OCI-LY3 (cell line): ENCODE measurements around the gene FFAR4.

Experiments used
- H2AFZ ChIP-seq: fragments of 200-600, 300-600 bp; shearing (Covaris generic); 2 replicates; pipeline ENCODE4 v1.6.0; 2014; ENCODE audit warnings: antibody characterized with exemption, low read depth, low read length
- H3K27ac ChIP-seq: fragments of 200-600, 300-600 bp; sonication (generic); 2 replicates; pipeline ENCODE4 v1.5.1; 2014; ENCODE audit warnings: mild to moderate bottlenecking, low read length, moderate library complexity, mixed read lengths
- H3K27me3 ChIP-seq: fragments of 200-600, 300-600 bp; sonication (generic); 2 replicates; pipeline ENCODE4 v1.6.1; 2014; ENCODE audit warnings: low read depth, low read length, mixed read lengths
- H3K36me3 ChIP-seq: fragments of 200-600, 300-600 bp; sonication (generic); replicated peaks from 2 replicates; pipeline ENCODE3; 2014; ENCODE audit warnings: low read depth, low read length, mixed read lengths
- H3K4me1 ChIP-seq: fragments of 300-600, 200-600 bp; sonication (generic); 2 replicates; pipeline ENCODE4 v1.6.1; 2014; ENCODE audit warnings: low read length, mixed read lengths
- H3K4me2 ChIP-seq: fragments of 200-600, 300-600 bp; sonication (generic); 2 replicates; pipeline ENCODE4 v1.6.1; 2014; ENCODE audit warnings: low read length, mixed read lengths
- H3K4me3 ChIP-seq: fragments of 300-600, 200-600 bp; sonication (generic); 2 replicates; pipeline ENCODE4 v1.5.1; 2014; ENCODE audit warnings: antibody characterized with exemption, mild to moderate bottlenecking, low read length, moderate library complexity
- H3K79me2 ChIP-seq: fragments of 300-600, 200-600 bp; shearing (Covaris generic); 2 replicates; pipeline ENCODE4 v1.6.1; 2014; ENCODE audit warnings: mild to moderate bottlenecking, low read length, mixed read lengths
- H3K9ac ChIP-seq: fragments of 300-600, 200-600 bp; shearing (Covaris generic); 2 replicates; pipeline ENCODE4 v1.6.0; 2014; ENCODE audit warnings: mild to moderate bottlenecking, low read length, moderate library complexity
- H3K9me3 ChIP-seq: fragments of 200-600, 300-600 bp; shearing (Covaris generic); 2 replicates; pipeline ENCODE4 v1.6.1; 2014; ENCODE audit warnings: low read length, mixed read lengths; ENCODE audit not compliant: insufficient read depth
- H4K20me1 ChIP-seq: fragments of 200-600, 300-600 bp; sonication (generic); 2 replicates; pipeline ENCODE4 v1.6.1; 2016; ENCODE audit warnings: low read length, mixed read lengths; ENCODE audit not compliant: insufficient read depth
- EZH2phosphoT487 ChIP-seq: fragments of 200-600 bp; shearing (Covaris generic); IDR thresholded peaks from 2 replicates; pipeline ENCODE4 v1.6.1; 2018; ENCODE audit warnings: antibody characterized with exemption, mixed run types, low read depth
- TF ChIP-seq, protein P1 (sequence below): fragments of 200-600, 300-600 bp; sonication (generic); IDR thresholded peaks from 2 replicates; pipeline ENCODE4 v1.5.1; 2014; ENCODE audit warnings: antibody characterized with exemption, low read length, low read depth

FFAR4 gene

GRCh38 chr10:93599778-93600177, 33.3 kb downstream of the FFAR4 start:
- Histone ChIP-seq H3K27me3 (no peaks in the 10 kb centered on the region), H3K4me2 (no peak overlapping the region)

DNA sequence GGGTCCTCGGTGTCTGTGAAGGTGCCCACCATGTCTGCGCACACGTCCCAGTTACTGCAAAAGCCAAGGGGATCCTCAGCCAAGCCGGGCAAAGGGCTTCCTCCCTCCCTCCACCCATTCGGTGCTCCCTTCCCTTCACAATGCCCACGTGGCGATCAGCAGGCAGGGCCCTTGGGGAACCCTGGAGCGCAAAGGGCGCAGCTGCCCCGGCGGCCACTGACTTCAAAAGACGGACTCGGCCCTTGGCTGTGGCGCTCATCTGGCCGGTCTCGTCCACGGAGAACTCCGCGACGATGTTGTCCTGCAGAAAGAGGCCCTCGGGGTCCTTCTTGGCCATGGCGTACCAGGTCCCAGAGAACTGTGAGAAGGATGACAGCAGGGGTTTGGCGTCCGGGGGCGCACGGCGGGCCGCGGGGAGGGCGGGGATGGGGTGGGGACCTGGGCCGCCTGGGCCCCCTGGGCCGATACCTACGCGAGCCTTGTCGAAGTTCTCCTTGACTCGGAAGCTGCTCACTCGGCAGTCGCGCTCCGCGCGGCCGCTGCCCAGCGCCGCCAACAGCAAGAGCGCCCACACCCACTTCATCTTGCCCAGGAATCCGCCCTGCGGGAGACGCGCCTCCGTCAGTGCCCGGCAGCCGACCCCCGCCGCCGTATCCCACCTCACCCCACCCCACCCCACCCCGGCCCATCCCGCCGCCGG, 34.1 kb downstream of the FFAR4 start:
- Histone ChIP-seq H3K4me3 (no peak overlapping the region), H3K27me3 (no peaks in the 10 kb centered on the region), H3K79me2 (no peaks in the 10 kb centered on the region), H3K27ac (no peak overlapping the region), H4K20me1 (no peaks in the 10 kb centered on the region), H3K4me2 (no peak overlapping the region), H2AFZ (no peak overlapping the region), H3K36me3 (no peaks in the 10 kb centered on the region), H3K9ac (no peak overlapping the region), H3K9me3 (no peaks in the 10 kb centered on the region), H3K4me1 (no peaks in the 10 kb centered on the region)
- TF ChIP-seq, protein P1, sequence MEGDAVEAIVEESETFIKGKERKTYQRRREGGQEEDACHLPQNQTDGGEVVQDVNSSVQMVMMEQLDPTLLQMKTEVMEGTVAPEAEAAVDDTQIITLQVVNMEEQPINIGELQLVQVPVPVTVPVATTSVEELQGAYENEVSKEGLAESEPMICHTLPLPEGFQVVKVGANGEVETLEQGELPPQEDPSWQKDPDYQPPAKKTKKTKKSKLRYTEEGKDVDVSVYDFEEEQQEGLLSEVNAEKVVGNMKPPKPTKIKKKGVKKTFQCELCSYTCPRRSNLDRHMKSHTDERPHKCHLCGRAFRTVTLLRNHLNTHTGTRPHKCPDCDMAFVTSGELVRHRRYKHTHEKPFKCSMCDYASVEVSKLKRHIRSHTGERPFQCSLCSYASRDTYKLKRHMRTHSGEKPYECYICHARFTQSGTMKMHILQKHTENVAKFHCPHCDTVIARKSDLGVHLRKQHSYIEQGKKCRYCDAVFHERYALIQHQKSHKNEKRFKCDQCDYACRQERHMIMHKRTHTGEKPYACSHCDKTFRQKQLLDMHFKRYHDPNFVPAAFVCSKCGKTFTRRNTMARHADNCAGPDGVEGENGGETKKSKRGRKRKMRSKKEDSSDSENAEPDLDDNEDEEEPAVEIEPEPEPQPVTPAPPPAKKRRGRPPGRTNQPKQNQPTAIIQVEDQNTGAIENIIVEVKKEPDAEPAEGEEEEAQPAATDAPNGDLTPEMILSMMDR = no peak
- TF ChIP-seq EZH2phosphoT487 = no peak

More at GRCh38 chr10:93599778-93600177, 33.3 kb downstream of the FFAR4 start:
- no peaks in the 10 kb centered on the region for H3K9me3 ChIP-seq
- H3K27ac ChIP-seq = no peak overlapping the region
- H2AFZ ChIP-seq = no peak overlapping the region
- H4K20me1 ChIP-seq = no peaks in the 10 kb centered on the region
- no peak overlapping the region for H3K9ac ChIP-seq
- H3K79me2 ChIP-seq = no peaks in the 10 kb centered on the region
- H3K4me3 ChIP-seq = no peak overlapping the region
- H3K4me1 ChIP-seq = no peaks in the 10 kb centered on the region
- TF ChIP-seq, protein P1 = no peak
- TF ChIP-seq EZH2phosphoT487 = no peak
- no peaks in the 10 kb centered on the region for H3K36me3 ChIP-seq

GRCh38 chr10:93601146-93601773, 34.8 kb downstream of the FFAR4 start, which contains the start of gene RBP4:
Gene RBP4 (minus strand): TSS chr10:93601235. CDS start chr10:93601028, 207 bp downstream.
- Histone ChIP-seq H3K4me3 (no peak within 1 kb of the TSS), H3K36me3 (no peaks in the 10 kb centered on the region), H3K9me3 (no peaks in the 10 kb centered on the region), H3K27ac (no peak within 1 kb of the TSS), H2AFZ (no peak within 1 kb of the TSS), H3K4me1 (no peaks in the 10 kb centered on the region), H3K27me3 (no peaks in the 10 kb centered on the region), H3K4me2 (no peak within 1 kb of the TSS), H3K9ac (no peak within 1 kb of the TSS), H4K20me1 (no peaks in the 10 kb centered on the region), H3K79me2 (no peaks in the 10 kb centered on the region)
- TF ChIP-seq, protein P1 = no peak
- TF ChIP-seq EZH2phosphoT487 = no peak

DNA sequence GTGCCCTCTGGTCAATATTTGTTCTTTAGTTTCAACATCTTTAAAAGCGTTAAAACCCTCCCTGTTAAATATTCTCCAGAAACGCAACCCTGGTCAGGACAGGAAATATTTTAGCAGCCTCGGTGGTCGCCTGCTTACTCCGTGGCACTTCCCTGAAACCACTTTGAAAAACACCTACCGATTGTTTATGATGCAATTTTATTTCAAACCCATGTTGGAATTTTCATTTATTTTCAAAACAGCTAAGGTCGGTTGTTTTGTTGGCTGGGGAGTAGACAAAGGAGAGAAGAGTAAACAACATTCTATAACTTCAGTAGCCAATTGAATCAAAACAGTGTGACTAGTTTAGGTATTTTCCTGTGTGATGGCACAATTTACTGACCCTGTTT, 35.3 kb downstream of the FFAR4 start:
- no peak overlapping the region for H3K9ac ChIP-seq
- H3K36me3 ChIP-seq = no peaks in the 10 kb centered on the region
- no peaks in the 10 kb centered on the region for H3K27me3 ChIP-seq
- H2AFZ ChIP-seq = no peak overlapping the region
- no peaks in the 10 kb centered on the region for H3K9me3 ChIP-seq
- no peak overlapping the region for H3K27ac ChIP-seq
- no peaks in the 10 kb centered on the region for H3K79me2 ChIP-seq
- H3K4me1 ChIP-seq = no peaks in the 10 kb centered on the region
- H3K4me2 ChIP-seq = no peak overlapping the region
- TF ChIP-seq EZH2phosphoT487 = no peak
- TF ChIP-seq, protein P1 = no peak
- no peak overlapping the region for H3K4me3 ChIP-seq
- H4K20me1 ChIP-seq = no peaks in the 10 kb centered on the region
